Esophagus mucosa (tissue), 1 donor: ENCODE results near the gene TYW1B. TPM values are rescaled to one million over a fixed set of nuclear protein-coding genes. Genes with fewer than 3 reads are reported as not detected.
"Not testable (repeated sequence)": the region's sequence is repeated elsewhere in the genome, so short reads cannot be mapped to it uniquely, and the experiment has no call there.

ENCODE experiments used
- ATAC-seq: fragments of 200-7000 bp; cut with Tn5 transposase; one replicate; pipeline ENCODE4 v1.9.1; 2020
- total RNA-seq: library from RNA; stranded (reverse); gene quantifications from one replicate; pipeline ENCODE4 v1.2.4, GENCODE V29; 2023
- donor health status: DM: yes; HTN: yes; CAD: no.

The TYW1B gene
- total RNA-seq, 1 donor from 2014 or later = 1.00 TPM

DNA sequence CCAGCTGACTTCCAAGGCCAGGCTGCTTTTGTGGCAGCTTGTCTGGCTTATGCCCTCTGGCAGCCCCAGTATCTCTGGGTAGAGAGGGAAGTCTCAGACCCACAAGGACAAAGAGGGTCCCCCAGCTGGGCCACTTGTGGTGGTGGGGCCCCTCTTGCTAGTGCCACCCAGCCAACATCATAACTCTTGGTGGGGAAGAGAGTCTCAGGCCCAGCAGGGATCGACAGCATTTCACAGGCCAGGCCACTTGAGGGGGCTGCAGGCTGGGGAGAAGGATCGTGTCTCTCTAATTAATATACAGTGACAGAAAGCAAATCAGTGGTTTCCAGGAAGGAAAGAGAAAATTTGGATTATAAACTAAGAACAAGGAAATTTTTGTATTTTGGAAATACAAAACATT lies 76.0 kb downstream of the TYW1B start:
- ATAC-seq = no peak

DNA sequence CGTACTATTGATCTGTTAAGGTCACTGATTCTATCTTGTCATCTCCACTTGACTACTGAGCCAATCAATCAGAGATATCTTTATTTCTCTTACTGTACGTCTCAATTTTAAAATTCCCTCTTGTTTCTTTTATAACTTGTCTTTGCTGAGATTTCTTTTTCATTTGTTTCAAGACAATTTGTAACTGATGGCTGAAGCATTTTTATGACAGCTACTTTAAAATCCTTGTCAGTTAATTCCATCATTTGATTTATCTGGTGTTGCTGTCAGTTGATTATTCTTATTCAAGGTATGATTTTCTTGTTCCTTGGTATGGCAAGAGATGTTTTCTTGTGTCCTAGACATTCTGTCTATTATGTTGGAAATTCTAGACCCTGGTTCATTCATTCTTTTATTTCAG lies 76.6 kb downstream of the TYW1B start:
- ATAC-seq = no peak

DNA sequence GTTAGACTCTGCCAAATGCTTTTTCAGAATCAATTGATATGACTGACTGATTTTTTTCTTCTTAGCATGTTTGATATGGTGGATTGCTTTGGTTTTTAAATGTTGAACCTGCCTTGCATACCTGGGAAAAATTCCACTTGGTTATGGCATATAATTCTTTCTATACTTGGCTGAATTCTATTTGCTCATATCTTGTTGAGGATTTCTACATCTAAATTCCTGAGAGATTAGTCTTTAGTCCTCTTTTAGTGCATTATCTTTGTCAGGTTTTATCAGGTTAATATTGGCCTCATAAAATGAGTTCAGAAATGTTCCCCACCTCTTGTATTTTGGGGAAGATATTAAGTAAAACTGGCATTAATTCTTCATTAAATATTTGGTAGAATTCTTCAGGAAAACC lies 79.4 kb downstream of the TYW1B start:
- not testable (repeated sequence) for ATAC-seq

DNA sequence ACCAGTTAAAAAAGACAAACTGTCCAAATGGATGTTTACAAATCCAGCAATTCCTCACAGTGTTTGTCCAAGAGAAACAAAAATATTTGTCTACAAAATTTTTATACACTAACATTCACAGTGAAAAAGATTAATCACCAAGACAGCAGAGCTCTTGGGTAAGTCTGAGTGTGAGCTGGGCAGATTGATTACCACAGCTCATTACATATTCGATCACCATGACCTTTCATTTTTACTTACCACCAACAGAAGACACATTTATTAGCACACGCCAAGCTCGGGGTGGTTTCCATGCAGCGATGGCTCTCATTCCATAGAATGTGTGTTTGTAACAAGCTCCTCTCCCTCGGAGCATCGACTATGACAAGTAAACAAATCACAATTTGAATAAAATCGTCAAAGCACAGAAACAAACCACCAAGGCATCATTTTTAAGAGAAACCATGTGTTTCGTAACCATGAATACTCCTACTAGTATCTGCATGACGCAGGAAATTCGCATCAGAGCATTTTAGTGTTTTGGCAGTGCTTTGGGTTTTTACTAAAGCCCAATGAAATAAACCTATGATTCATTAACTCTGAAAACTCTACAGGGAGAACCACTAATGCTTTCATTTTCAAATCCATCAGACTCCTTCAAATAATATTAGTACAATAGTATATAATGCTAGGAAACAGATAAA lies 83.6 kb downstream of the TYW1B start:
- not testable (repeated sequence) for ATAC-seq

DNA sequence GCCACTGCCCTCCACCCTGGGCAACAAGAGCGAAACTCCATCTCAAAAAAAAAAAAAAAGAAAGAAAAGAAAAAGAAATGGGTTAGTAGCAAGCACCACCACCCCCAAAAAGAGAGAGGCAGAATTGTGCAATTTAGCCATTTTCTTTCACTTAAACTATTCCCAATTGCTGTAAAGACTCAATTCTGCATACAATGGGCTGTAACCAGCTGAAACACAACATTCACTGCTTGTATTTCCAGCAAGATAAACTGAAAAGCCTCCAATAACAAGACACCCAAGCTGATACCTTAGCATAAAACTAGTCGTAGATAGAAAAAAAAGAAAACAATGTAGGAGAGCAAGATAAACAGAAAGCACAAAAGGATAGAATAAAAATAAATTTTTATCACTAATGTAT lies 84.2 kb downstream of the TYW1B start:
- ATAC-seq = not testable (repeated sequence)

DNA sequence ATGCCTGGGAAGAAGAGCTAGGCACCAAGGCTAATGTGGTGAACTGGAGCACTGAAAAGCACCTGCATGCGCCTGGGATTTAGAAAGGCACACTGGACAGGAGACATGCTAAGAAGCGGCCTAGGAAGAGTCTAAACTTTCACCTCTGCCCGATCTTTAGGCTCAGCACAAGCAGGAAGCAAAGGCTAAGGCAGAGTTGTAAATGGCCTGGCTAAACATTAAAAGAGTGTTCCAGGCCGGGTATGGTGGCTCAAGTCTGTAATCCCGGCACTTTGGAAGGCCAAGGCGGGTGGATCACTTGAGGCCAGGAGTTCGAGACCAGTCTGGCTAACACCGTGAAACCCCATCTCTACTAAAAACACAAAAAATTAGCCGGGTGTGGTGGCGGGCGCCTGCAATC lies 88.3 kb downstream of the TYW1B start:
- not testable (repeated sequence) for ATAC-seq

- ATAC-seq = not testable (repeated sequence)
These were observed 92.1 kb downstream of the TYW1B start for GRCh38 chr7:72735855-72736254.

DNA sequence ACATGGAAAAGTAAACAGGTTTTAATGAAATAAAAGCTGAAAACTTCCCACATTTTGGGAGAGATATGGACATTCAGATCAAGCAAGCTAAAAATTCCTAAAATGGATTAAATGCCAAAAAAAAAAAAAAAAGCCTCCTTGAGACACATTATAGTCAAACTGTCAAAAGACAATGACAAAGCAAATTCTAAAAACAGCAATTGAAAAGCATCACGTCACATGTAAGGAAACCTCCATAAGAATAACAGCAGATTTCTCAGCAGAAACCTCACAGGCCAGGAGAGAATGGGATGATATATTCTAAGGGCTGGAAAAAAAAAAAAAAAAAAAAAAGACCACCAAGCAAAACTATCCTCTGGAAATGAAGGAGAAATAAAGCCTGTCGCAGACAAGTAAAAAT lies 97.2 kb downstream of the TYW1B start:
- not testable (repeated sequence) for ATAC-seq

- not testable (repeated sequence) for ATAC-seq
These were observed 97.6 kb downstream of the TYW1B start for GRCh38 chr7:72730384-72730783.

DNA sequence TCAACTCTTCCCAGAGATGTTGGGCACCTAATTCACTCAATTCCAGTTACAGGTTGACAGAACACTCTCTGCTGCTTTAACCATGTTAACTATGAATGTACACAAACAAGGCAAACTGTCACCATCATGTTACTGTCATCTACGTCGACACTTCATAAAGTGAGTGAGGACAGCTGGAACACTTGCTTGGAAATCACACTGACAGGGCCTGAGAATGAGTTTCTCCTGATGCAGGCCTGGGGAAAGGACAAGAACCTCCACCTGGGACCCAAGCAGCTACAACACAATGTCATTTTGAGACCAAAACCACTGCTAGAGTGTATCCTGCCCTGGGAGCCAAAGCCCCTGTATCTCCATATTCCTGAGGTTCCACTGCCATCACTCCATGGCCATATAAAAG lies 98.9 kb downstream of the TYW1B start:
- ATAC-seq = not testable (repeated sequence)

GRCh38 chr7:72722694-72723093 lies 105.3 kb downstream of the TYW1B start:
- not testable (repeated sequence) for ATAC-seq

DNA sequence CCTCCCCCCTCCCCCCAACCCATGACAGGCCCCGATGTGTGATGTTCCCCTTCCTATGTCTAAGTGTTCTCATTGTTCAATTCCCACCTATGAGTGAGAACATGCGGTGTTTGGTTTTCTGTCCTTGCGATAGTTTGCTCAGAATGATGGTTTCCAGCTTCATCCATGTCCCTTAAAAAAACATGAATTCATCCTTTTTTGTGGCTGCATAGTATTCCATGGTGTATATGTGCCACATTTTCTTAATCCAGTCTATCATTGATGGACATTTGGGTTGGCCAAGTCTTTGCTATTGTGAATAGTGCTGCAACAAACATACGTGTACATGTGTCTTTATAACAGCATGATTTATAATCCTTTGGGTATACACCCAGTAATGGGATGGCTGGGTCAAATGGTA lies 107.1 kb downstream of the TYW1B start:
- not testable (repeated sequence) for ATAC-seq

DNA sequence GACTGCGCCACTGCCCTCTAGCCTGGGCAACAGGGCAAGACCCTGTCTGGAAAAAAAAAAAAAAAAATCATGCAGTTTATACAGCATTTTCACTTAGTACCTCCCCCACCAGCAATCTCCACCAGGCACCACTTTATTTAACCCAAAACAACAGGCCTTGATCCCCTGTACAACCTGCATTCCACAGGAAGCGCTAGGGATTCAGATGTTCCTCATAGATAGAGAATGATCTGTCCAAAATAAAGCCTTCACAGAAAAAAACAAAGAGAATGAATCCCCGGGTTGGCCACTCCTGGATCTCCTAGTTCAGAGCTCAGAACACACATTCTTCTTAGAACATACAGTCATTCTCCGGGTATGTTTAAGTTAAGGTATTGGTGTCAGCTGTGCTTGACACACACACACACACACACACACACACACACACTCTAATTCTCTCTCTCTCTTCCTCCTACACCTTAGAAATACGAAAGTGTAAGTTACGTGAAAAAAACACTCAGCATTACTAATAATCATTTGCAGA lies 110.7 kb downstream of the TYW1B start:
- peak; percentile 86 for ATAC-seq

DNA sequence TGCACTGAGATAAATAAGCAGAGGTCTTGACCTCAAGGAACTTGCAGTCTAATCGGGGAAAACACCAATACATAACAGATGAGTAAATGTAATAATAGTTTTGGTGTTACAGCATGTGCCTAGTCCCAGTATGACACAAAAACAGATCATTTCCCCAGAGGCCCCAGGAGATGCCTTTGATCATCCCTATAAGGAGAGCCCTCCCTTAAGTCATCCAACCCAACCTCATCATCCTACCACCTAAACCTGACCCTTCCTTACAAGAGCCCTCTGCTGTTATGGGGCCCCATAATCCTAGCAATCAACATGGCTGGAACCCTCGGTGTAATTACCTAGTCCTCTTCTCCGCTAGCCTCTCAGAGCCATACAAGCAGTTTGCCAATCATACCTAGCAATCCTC lies 116.1 kb downstream of the TYW1B start:
- ATAC-seq = not testable (repeated sequence)

- no peak for ATAC-seq
These were observed 117.0 kb downstream of the TYW1B start for GRCh38 chr7:72710983-72711382.

DNA sequence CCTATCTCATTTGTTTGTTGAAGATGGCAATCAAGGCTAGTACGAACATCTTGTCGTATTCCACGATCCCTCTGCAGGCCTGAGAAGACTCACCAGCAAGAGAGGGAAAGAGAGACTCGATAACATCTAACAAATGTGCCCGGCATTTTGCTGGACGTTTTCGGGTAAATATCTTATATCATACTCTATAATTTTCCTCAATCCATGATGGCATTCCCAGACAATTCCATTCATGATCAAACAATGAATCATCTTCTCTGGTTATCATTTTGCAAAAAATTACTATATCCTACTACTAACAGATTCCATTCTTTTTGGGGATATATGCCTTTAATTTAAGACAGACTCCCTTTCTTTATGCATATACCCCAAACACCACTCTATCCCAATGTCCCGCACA lies 118.1 kb downstream of the TYW1B start:
- ATAC-seq = no peak

DNA sequence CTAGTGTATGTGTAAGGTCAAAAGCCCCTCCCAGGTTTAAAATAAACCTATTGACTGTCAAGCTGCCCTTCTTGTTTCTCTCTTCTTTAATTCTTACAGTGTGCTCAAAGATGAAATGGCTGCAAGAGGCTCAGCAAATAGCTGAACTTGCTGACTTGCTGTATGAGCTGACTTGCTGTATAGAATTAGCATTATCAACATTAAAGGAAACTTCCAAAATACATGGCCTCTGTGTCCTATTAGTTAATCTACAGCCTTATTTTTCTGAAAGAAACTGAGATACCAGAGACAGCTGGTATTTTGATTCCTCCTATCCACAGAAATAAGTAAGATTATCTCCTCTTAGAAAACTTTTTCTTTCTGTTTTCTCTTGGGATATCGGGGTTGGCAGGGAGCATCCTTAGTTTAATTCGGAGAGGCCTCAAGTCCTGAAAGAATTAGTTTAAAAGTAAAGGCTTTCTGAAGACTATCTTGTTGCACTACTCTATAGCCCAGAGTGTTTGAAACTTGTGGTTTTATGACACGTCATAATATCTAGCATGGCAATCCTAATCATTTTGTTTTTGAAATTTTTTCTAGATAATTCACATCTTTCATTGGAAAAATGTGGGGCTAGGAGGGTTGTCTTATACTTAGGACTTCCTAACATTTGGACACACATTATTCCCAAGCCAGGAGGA lies 119.5 kb downstream of the TYW1B start:
- not testable (repeated sequence) for ATAC-seq

- no peak for ATAC-seq
These were observed 121.5 kb downstream of the TYW1B start for GRCh38 chr7:72706521-72706920.

DNA sequence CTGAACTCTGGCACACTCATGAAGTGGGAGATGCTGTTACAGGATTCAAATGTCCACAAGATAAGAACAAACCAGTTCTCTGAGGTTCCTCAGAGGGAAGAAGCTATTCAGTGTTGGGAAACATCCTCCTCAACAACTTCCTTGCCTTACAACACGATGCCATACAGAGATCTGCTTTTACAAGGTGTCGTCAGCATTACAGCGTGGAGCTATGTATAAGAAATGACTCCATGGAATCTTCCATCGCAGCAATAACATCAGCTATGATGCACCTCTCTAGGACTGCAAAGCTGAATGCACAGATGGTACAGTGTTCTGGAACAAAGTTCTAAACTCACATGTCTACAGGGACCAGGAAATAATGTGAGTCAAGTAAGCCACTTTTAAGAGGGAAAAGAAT lies 122.3 kb downstream of the TYW1B start:
- not testable (repeated sequence) for ATAC-seq

- no peak for ATAC-seq
These were observed 123.1 kb downstream of the TYW1B start for GRCh38 chr7:72704894-72705293.

DNA sequence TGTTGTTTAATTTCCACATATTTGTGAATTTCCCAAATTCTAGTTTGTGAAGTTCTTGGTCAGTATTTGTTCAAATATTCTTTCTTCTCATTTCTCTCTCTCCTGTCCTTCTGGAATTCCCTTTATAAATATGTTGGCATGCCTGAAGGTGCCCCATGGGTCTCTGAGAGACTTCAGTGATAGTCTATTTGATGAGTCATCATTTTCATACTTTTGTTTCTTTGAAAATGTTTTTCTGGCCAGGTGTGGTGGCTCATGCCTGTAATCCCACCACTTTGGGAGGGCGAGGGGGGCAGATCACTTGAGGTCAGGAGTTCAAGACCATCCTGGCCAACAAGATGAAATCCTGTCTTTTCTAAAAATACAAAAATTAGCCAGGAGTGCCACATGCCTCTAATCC lies 127.5 kb downstream of the TYW1B start:
- ATAC-seq = not testable (repeated sequence)

DNA sequence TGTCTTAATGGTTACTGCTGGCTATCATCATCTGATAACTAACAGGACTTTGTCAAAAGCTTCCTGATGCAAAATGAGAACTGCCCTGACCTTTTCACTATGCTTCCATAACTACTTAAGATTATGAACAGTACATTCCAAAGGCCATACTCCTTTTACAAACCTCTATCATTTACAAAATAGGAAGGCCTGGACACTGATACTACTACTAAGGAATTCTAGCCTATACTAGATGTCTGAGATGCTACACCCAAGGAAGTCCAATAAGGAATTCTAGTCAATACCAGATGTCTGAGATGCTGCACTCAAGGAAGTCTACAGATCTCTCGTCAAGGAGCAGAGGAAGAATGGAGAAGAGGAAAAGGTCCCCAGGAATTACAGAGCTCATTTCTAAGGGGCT lies 130.9 kb downstream of the TYW1B start:
- ATAC-seq = not testable (repeated sequence)

GRCh38 chr7:72696643-72697042 lies 131.4 kb downstream of the TYW1B start:
- not testable (repeated sequence) for ATAC-seq

DNA sequence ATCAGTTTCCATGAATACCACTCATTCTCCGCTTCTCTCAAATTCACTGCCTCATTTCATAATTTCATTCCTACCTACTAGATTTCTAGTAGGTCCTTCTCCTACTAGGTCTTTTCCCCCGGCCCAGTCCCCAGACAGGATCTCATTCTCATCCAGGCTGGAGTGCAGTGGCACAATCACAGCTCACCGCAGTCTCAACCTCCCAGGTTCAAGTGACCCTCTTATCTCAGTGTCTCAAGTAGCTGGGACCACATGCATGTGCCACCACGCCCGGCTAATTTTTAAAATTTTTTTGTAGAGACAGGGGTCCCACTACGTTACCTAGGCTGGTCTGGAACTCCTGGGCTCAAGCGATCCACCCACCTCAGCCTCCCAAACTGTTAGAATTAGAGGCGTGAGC lies 132.5 kb downstream of the TYW1B start:
- not testable (repeated sequence) for ATAC-seq
